Neutrophil (primary cell): Measurements from ENCODE around the gene MAPRE3.

Experiments
- H3K27ac ChIP-seq: fragments of 200-600 bp; sonication (generic); 2 replicates; pipeline ENCODE4 v1.5.1; 2016; ENCODE audit warnings: mild to moderate bottlenecking, moderate library complexity
- H3K27me3 ChIP-seq: fragments of 200-600 bp; sonication (generic); 2 replicates; pipeline ENCODE4 v1.6.0; 2016; ENCODE audit warnings: mild to moderate bottlenecking
- H3K36me3 ChIP-seq: fragments of 200-600 bp; sonication (generic); 2 replicates; pipeline ENCODE4 v1.5.1; 2017
- H3K4me1 ChIP-seq, 2 experiments: fragments of 200-600 bp in 1 of 2; sonication (generic) in 1 of 2; 1 replicate in 1 of 2; 2 replicates in 1 of 2; pipeline versions ENCODE4 v1.5.1 to v1.6.1; 2013 to 2016; ENCODE audit warnings: low read depth in 1 of 2, low read length in 1 of 2, mild to moderate bottlenecking in 1 of 2, moderate library complexity in 1 of 2; ENCODE audit not compliant: control insufficient read depth in 1 of 2, insufficient read depth in 1 of 2
- H3K4me3 ChIP-seq, 2 experiments: fragments of 200-600 bp in 1 of 2; sonication (generic) in 1 of 2; 1 replicate in 1 of 2; 2 replicates in 1 of 2; pipeline ENCODE4 v1.5.1; 2013 to 2016; ENCODE audit warnings: low read depth in 1 of 2, low read length in 1 of 2, mild to moderate bottlenecking in 1 of 2, moderate library complexity in 1 of 2
- H3K9me3 ChIP-seq: fragments of 200-600 bp; sonication (generic); 2 replicates; pipeline ENCODE4 v1.5.1; 2016
- CTCF ChIP-seq: fragments of 200-600 bp; sonication (generic); IDR thresholded peaks from 2 replicates; pipeline ENCODE4 v1.5.1; 2016; ENCODE audit warnings: antibody characterized with exemption

The MAPRE3 gene

DNA sequence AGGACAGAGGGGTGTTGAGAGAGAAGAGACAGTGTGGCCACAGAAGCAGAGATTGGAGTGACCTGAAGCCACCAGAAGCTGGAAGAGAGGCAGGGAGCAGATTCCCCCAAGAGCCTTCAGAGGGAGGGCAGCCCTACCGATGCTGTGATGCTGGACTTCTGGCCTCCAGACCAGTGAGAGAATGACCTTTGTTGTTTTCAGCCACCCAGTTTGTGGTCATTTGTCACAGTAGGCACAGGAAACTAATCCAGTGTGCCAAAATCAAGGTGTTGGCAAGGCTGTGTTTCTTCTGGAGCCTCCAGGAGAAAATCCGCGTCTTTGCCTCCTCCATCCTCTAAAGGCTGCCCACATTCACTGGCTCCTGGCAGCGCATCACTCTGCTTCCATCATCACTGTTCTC is 15.4 kb downstream of the MAPRE3 start:
- no peaks in the 10 kb centered on the region for H3K4me1 ChIP-seq
- no peaks in the 10 kb centered on the region for H3K9me3 ChIP-seq
- H3K4me3 ChIP-seq = no peak overlapping the region
- no peak overlapping the region for H3K27ac ChIP-seq
- H3K36me3 ChIP-seq = no peaks in the 10 kb centered on the region
- no peak for TF ChIP-seq CTCF
- peaks cover 21% of the 10 kb centered on the region for H3K27me3 ChIP-seq

GRCh38 chr2:26986576-26986975 is 16.1 kb downstream of the MAPRE3 start:
- Histone ChIP-seq H3K4me3 (no peak overlapping the region), H3K36me3 (no peaks in the 10 kb centered on the region), H3K9me3 (no peaks in the 10 kb centered on the region), H3K4me1 (no peaks in the 10 kb centered on the region), H3K27me3 (peaks cover 23% of the 10 kb centered on the region), H3K27ac (no peak overlapping the region)
- TF ChIP-seq CTCF = no peak

DNA sequence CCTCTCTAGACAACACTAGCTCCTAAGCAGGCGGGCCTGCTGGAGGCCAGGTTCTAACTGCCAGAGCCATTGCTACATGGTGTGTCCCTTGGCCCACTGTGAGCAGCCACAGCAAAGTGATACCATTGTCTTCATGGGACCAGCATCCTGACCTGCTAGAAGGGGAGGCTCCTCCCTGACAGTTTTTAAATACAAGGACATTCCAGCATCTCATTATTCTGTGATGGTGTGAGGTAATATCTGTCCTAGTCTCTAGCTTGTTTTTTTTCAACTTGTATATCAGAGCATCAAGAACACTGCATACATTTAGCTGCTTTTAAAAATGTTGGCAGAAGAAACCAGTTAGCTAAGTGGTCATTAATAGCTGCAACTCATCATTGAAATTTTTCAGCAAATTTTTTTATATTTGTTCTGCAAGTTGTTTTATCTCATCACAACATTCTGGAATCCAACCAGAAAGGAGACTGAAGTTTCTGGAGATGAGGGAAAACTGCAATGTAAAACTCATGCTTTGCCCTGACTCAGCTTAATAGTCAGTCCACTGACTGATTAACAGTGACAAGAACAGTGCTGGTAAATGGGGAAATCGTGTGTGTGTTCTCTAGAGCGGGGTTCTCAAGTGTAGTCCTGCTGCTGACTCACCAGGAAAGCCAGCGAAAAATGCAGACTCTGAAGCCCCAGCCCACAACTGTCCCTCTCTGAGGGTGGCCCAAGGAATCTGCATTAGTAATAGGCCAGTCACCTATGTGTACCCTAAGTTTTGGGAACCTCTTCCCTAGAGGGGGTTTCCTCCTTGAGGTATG is 17.8 kb downstream of the MAPRE3 start:
- Histone ChIP-seq H3K27ac (no peak overlapping the region), H3K4me3 (no peak overlapping the region), H3K4me1 (no peaks in the 10 kb centered on the region), H3K27me3 (peaks cover 23% of the 10 kb centered on the region), H3K9me3 (no peaks in the 10 kb centered on the region), H3K36me3 (no peaks in the 10 kb centered on the region)
- no peak for TF ChIP-seq CTCF

DNA sequence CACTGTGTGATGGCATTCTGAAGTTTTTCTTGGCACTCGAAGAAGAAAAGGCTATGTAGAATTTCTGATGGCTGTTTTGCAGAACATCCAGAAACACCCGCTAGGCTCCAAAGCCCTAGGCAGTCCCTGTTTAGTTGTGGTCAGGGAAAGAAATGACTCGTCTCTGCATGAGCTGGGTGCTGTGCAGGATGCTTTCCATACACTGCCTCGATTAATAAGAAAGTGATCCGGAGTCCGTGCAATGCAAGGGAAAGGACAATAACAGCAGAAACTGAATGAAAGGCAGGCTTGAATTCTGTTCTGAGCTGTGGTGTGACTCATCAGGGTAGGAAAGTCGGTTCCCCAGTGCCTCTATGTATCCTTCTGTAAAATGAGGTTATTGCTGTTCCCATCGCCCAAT is 18.7 kb downstream of the MAPRE3 start:
- Histone ChIP-seq H3K27ac (no peak overlapping the region), H3K4me1 (no peaks in the 10 kb centered on the region), H3K4me3 (no peak overlapping the region), H3K36me3 (no peaks in the 10 kb centered on the region), H3K9me3 (no peaks in the 10 kb centered on the region), H3K27me3 (peaks cover 23% of the 10 kb centered on the region)
- no peak for TF ChIP-seq CTCF

- no peaks in the 10 kb centered on the region for H3K36me3 ChIP-seq
- no peak overlapping the region for H3K4me3 ChIP-seq
- TF ChIP-seq CTCF = no peak
- H3K4me1 ChIP-seq = no peaks in the 10 kb centered on the region
- peaks cover 23% of the 10 kb centered on the region for H3K27me3 ChIP-seq
- no peak overlapping the region for H3K27ac ChIP-seq
- no peaks in the 10 kb centered on the region for H3K9me3 ChIP-seq
Observed at GRCh38 chr2:26991717-26992116, 21.3 kb downstream of the MAPRE3 start.
